SK-N-MC (cell line): ENCODE measurements around the gene OLFML1.

ENCODE experiments used
- EZH2 ChIP-seq: fragments of 200-600 bp; sonication (generic); IDR thresholded peaks from one replicate; pipeline ENCODE4 v1.6.1; 2017; ENCODE audit warnings: antibody characterized with exemption
- POLR2AphosphoS5 ChIP-seq: IDR thresholded peaks from 2 replicates; pipeline ENCODE4 v1.6.1; 2012; ENCODE audit warnings: mild to moderate bottlenecking, low read depth, low read length, borderline replicate concordance

DNA sequence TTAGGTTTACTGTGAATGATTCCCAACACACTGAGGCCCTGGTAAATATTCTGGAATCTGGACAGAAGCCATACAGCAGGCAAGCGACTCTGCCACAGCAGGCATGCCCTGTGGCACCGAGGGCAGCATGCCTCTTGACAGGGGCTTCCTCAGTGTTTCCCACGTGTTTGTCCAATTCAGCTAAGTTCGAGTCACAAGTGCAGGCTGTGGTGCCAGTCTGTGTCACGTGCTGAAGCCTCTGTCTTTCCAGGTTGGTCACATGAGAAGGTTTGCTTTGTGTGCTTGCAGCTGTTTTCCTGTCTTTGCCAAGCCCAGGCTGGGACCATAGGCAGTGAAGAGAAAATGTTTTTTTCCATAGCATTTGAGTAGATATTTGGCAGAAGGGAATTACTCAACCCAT, 26.1 kb downstream of the OLFML1 start:
- TF ChIP-seq POLR2AphosphoS5 = no peak
- TF ChIP-seq EZH2 = no peak
